Endothelial cell of umbilical vein (primary cell): ENCODE data around the gene WAPL. TPM values are rescaled to one million over a fixed set of nuclear protein-coding genes. Genes with fewer than 3 reads are reported as not detected.
"Not testable (repeated sequence)": the region's sequence is repeated elsewhere in the genome, so short reads cannot be mapped to it uniquely, and the experiment has no call there.

Experiments
- BruUV-seq: library from RNA; stranded (reverse); fragments of 400-500 nt; replicated peaks from 2 replicates; lab custom pipeline; 2021; lab: Mats Ljungman, UMichigan
- CTCF ChIA-PET: fragments of 300-600, 350-600 bp; sonication (Branson Sonifier 250); formaldehyde crosslinking; loops from one replicate; lab custom pipeline; 2021; ENCODE audit warnings: antibody characterized with exemption, inconsistent platforms; lab: Charles Lee
- POLR2A ChIA-PET: fragments of 300-600, 350-600 bp; sonication (Branson Sonifier 250); formaldehyde crosslinking; loops from one replicate; lab custom pipeline; 2021; ENCODE audit warnings: antibody characterized with exemption, inconsistent platforms; lab: Charles Lee
- DNase-seq: peaks from one replicate; pipeline ENCODE4 v3.0.0-alpha.2; 2011; ENCODE audit warnings: low read depth, low spot score
- FAIRE-seq: peaks from 2 replicates; lab custom pipeline; 2011; peaks lifted over from hg19 to GRCh38; lab: Jason Lieb, UNC
- H2AFZ ChIP-seq: 2 replicates; pipeline ENCODE4 v1.6.0; 2012; ENCODE audit warnings: low read depth, low read length, control low read depth, inconsistent platforms
- H3K27ac ChIP-seq: 2 replicates; pipeline ENCODE4 v1.5.1; 2011; ENCODE audit warnings: low read depth, mild to moderate bottlenecking, control low read depth, low read length, moderate library complexity; ENCODE audit not compliant: insufficient read depth
- H3K27me3 ChIP-seq, 2 experiments: 2 replicates each; pipeline versions ENCODE4 v1.6.0 to v1.6.1; 2011; ENCODE audit warnings: low read length in 2 of 2, mixed read lengths in 1 of 2; ENCODE audit not compliant: control insufficient read depth in 2 of 2, insufficient read depth in 2 of 2
- H3K36me3 ChIP-seq, 2 experiments: 2 replicates in 1 of 2; 3 replicates in 1 of 2; pipeline ENCODE4 v1.5.1; 2011; ENCODE audit warnings: low read length in 2 of 2, mild to moderate bottlenecking in 1 of 2, moderate library complexity in 1 of 2; ENCODE audit not compliant: control insufficient read depth in 2 of 2, insufficient read depth in 2 of 2; ENCODE audit errors: extremely low read depth in 1 of 2
- H3K4me1 ChIP-seq: 3 replicates; pipeline ENCODE4 v1.5.1; 2011; ENCODE audit warnings: mild to moderate bottlenecking, low read length; ENCODE audit not compliant: control insufficient read depth, insufficient read depth; ENCODE audit errors: extremely low read depth
- H3K4me2 ChIP-seq: 2 replicates; pipeline ENCODE4 v1.6.1; 2011; ENCODE audit warnings: low read length, control low read depth, mixed read lengths; ENCODE audit not compliant: insufficient read depth
- H3K4me3 ChIP-seq, 3 experiments: fragments of 200-600 bp in 1 of 3; sonication (generic), shearing (Covaris generic) in 1 of 3; replicated peaks in 1 of 3; 2 replicates each; pipeline ENCODE4 v1.5.1; 2011 to 2016; ENCODE audit warnings: control low read depth in 3 of 3, low read length in 3 of 3, mild to moderate bottlenecking in 2 of 3, inconsistent platforms in 1 of 3, low read depth in 1 of 3, moderate library complexity in 1 of 3; ENCODE audit not compliant: insufficient read depth in 1 of 3
- H3K79me2 ChIP-seq: 2 replicates; pipeline ENCODE4 v1.6.0; 2012; ENCODE audit warnings: low read length, inconsistent platforms; ENCODE audit not compliant: control insufficient read depth, insufficient read depth
- H3K9ac ChIP-seq: replicated peaks from 2 replicates; pipeline ENCODE3; 2011; ENCODE audit warnings: low read length, control low read depth; ENCODE audit not compliant: insufficient read depth; ENCODE audit errors: extremely low read depth
- H3K9me1 ChIP-seq: replicated peaks from 3 replicates; pipeline ENCODE4 v1.6.0; 2011; ENCODE audit warnings: mild to moderate bottlenecking, low read length; ENCODE audit not compliant: control insufficient read depth, insufficient read depth; ENCODE audit errors: extremely low read depth
- H3K9me3 ChIP-seq: replicated peaks from 2 replicates; pipeline ENCODE4 v1.5.1; 2012; ENCODE audit warnings: low read length, inconsistent platforms; ENCODE audit not compliant: control insufficient read depth, insufficient read depth
- H4K20me1 ChIP-seq: replicated peaks from 2 replicates; pipeline ENCODE3; 2011; ENCODE audit warnings: mild to moderate bottlenecking, low read length; ENCODE audit not compliant: control insufficient read depth, insufficient read depth; ENCODE audit errors: extremely low read depth
- EZH2 ChIP-seq: IDR thresholded peaks from 2 replicates; pipeline ENCODE4 v1.6.1; 2012; ENCODE audit warnings: borderline replicate concordance, low read depth, mild to moderate bottlenecking, moderate library complexity, low read length, inconsistent platforms; ENCODE audit not compliant: severe bottlenecking
- FOS ChIP-seq: IDR thresholded peaks from 2 replicates; pipeline ENCODE4 v1.6.1; 2011; ENCODE audit warnings: mild to moderate bottlenecking, low read length, moderate library complexity, borderline replicate concordance; ENCODE audit not compliant: insufficient read depth
- GATA2 ChIP-seq: IDR thresholded peaks from 2 replicates; pipeline ENCODE4 v1.7.0; 2011; ENCODE audit warnings: low read depth, mild to moderate bottlenecking, moderate library complexity, mixed read lengths, low read length; ENCODE audit not compliant: insufficient read length, insufficient read depth
- JUN ChIP-seq: IDR thresholded peaks from 2 replicates; pipeline ENCODE4 v1.6.1; 2011; ENCODE audit warnings: borderline replicate concordance, low read depth; ENCODE audit not compliant: insufficient read length, insufficient read depth
- MAX ChIP-seq: IDR thresholded peaks from 2 replicates; pipeline ENCODE4 v1.6.1; 2011; ENCODE audit not compliant: insufficient read depth, insufficient read length
- MYC ChIP-seq: IDR thresholded peaks from one replicate; pipeline ENCODE4 v1.6.1; 2011; ENCODE audit warnings: mild to moderate bottlenecking, low read depth, low read length
- POLR2A ChIP-seq: IDR thresholded peaks from 2 replicates; pipeline ENCODE4 v1.6.1; 2012; ENCODE audit warnings: low read depth, mild to moderate bottlenecking, control low read depth, low read length
- POLR2AphosphoS5 ChIP-seq: IDR thresholded peaks from 2 replicates; pipeline ENCODE4 v1.6.1; 2012; ENCODE audit warnings: low read depth, mild to moderate bottlenecking, control low read depth, low read length, moderate library complexity; ENCODE audit not compliant: insufficient read depth
- dilution Hi-C: fragments of 300-500 bp; cut with MboI; formaldehyde crosslinking; loops from one replicate; pipeline ENCODE4 v1.15.0; 2019; ENCODE audit warnings: low sequenced_read_pairs; ENCODE audit not compliant: extremely low pct_ligation_motif_present
- intact Hi-C: fragments of 100-400 bp; cut with micrococcal nuclease; formaldehyde crosslinking; loops from one replicate; pipeline ENCODE4 v1.10.0; 2022
- polyA plus RNA-seq, 4 experiments: library from polyadenylated mRNA; depleted of rRNA in 3 of 4; stranded (reverse) in 3 of 4; unstranded in 1 of 4; fragments of >200 nt; gene quantifications; 2 replicates each; pipeline versions ENCODE4 v1.2.1 to v1.2.3, GENCODE V29; 2011 to 2012; ENCODE audit warnings: missing spikeins in 1 of 4
- total RNA-seq: library from RNA; stranded (reverse); gene quantifications from 2 replicates; pipeline ENCODE4 v1.2.3, GENCODE V29; 2021
- TF ChIP-seq, protein P1 (sequence below), 2 donors: IDR thresholded peaks; 1 replicate in 1 of 2; 2 replicates in 1 of 2; pipeline ENCODE4 v1.5.1; 2011; ENCODE audit warnings: low read length in 2 of 2, mild to moderate bottlenecking in 2 of 2, moderate library complexity in 2 of 2, control low read depth in 1 of 2, inconsistent platforms in 1 of 2, low read depth in 1 of 2; ENCODE audit not compliant: insufficient read depth in 1 of 2; ENCODE audit errors: extremely low read depth in 1 of 2

Gene WAPL
- total and polyA plus RNA-seq, 2 donors (not counting 3 experiments of a cell fraction or from before 2014, with no cell fraction given), result 9.2 to 35.1 TPM

DNA sequence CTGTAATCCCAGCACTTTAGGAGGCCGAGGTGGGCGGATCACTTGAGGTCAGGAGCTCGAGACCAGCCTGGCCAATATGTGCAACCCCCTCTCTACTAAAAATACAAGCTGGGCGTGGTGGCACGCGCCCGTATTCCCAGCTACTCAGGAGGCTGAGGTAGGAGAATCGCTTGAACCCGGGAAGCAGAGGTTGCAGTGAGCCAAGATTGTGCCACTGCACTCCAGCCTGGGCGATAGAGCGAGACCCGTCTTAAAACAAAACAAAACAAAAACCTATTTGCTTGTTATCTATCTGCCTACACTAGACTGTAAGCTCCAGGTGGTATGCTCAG lies 132.5 kb downstream of the WAPL start:
- CTCF ChIA-PET, result interaction anchor here (0.7 to 5.1 kb wide), 6 partner anchors 10 to 196 kb away, joined by 3 to 31 read pairs (median 4); no protein-coding TSS in a partner anchor
- POLR2A ChIA-PET, H3K4me3 ChIP-seq, H4K20me1 ChIP-seq, H3K4me1 ChIP-seq, H3K79me2 ChIP-seq, H3K9me1 ChIP-seq, BruUV-seq, H3K36me3 ChIP-seq, H3K9ac ChIP-seq, intact Hi-C loops, H3K27ac ChIP-seq, DNase-seq, dilution Hi-C loops, H3K9me3 ChIP-seq: not testable (repeated sequence)
- H3K4me2 ChIP-seq, result peak overlapping the region; percentile 27
- H2AFZ ChIP-seq, result peak overlapping the region; percentile 25
- peak; percentile 18 for FAIRE-seq
- H3K27me3 ChIP-seq, result peaks cover 21 to 23% of the 10 kb centered on the region in 2 experiments

- no TSS peak for BruUV-seq
- H2AFZ ChIP-seq, result no peak overlapping the region
- DNase-seq, result no peak
- H3K9me1 ChIP-seq, result no peaks in the 10 kb centered on the region
- intact Hi-C loops, result no loop called here
- H3K36me3 ChIP-seq, result no peaks in the 10 kb centered on the region
- no peaks in the 10 kb centered on the region for H3K9me3 ChIP-seq
- dilution Hi-C loops, result no loop called here
- no peaks in the 10 kb centered on the region for H3K79me2 ChIP-seq
- no peak overlapping the region for H3K4me3 ChIP-seq
- no peak overlapping the region for H3K9ac ChIP-seq
- no peak overlapping the region for H3K27ac ChIP-seq
- no peaks in the 10 kb centered on the region for H3K4me1 ChIP-seq
- peaks cover 21 to 23% of the 10 kb centered on the region in 2 experiments for H3K27me3 ChIP-seq
- ChIA-PET CTCF (interaction anchor here (0.5 to 5.1 kb wide), 4 partner anchors 12 to 478 kb away, joined by 3 to 31 read pairs (median 3); no protein-coding TSS in a partner anchor), POLR2A (no interaction called here)
- no peaks in the 10 kb centered on the region for H4K20me1 ChIP-seq
- no peak for TF ChIP-seq POLR2A
- no peak for TF ChIP-seq MYC
- no peak for TF ChIP-seq GATA2
- TF ChIP-seq FOS, result no peak
- TF ChIP-seq MAX, result no peak
- TF ChIP-seq, protein P1, sequence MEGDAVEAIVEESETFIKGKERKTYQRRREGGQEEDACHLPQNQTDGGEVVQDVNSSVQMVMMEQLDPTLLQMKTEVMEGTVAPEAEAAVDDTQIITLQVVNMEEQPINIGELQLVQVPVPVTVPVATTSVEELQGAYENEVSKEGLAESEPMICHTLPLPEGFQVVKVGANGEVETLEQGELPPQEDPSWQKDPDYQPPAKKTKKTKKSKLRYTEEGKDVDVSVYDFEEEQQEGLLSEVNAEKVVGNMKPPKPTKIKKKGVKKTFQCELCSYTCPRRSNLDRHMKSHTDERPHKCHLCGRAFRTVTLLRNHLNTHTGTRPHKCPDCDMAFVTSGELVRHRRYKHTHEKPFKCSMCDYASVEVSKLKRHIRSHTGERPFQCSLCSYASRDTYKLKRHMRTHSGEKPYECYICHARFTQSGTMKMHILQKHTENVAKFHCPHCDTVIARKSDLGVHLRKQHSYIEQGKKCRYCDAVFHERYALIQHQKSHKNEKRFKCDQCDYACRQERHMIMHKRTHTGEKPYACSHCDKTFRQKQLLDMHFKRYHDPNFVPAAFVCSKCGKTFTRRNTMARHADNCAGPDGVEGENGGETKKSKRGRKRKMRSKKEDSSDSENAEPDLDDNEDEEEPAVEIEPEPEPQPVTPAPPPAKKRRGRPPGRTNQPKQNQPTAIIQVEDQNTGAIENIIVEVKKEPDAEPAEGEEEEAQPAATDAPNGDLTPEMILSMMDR (IDR thresholded peaks at IDR 0.05; ENCODE audit: extremely low read depth in 1 of 2, insufficient read depth in 1 of 2, low read depth in 1 of 2, low read length in 2 of 2), result no peak
- no peak for TF ChIP-seq EZH2
- no peak for TF ChIP-seq JUN
- TF ChIP-seq POLR2AphosphoS5, result no peak
- H3K4me2 ChIP-seq, result no peak overlapping the region
- no peak for FAIRE-seq
Measured at GRCh38 chr10:86388119-86388704, 133.4 kb downstream of the WAPL start.
